K562 (cell line): ENCODE measurements around the gene ACSL3. TPM values are rescaled to one million over a fixed set of nuclear protein-coding genes. Genes with fewer than 3 reads are reported as not detected.

Source experiments
- ATAC-seq: fragments of 200-7000 bp; cut with Tn5 transposase; 3 replicates; pipeline ENCODE4 v1.9.1; 2020; ENCODE audit warnings: moderate library complexity
- BruUV-seq: library from RNA; stranded (reverse); fragments of 400-500 nt; replicated peaks from 2 replicates; lab custom pipeline; 2021; lab: Mats Ljungman, UMichigan
- CTCF ChIA-PET: fragments of 300-600 bp; formaldehyde crosslinking; extraction: SDS; loops from one replicate; lab custom pipeline; 2021; ENCODE audit warnings: low intra/inter-chr PET ratio; lab: Yijun Ruan, JAX
- POLR2A ChIA-PET: fragments of 300-600, 350-650 bp; sonication (Branson Sonifier 250); formaldehyde crosslinking; extraction: SDS; loops from one replicate; lab custom pipeline; 2021; ENCODE audit warnings: antibody characterized with exemption, inconsistent platforms; lab: Yijun Ruan, JAX
- DNase-seq, 4 experiments: peaks; one replicate each; pipeline versions ENCODE4 v3.0.0 to v3.0.0-alpha.2; 2011 to 2018; ENCODE audit warnings: low spot score in 3 of 4, mixed read lengths in 3 of 4; ENCODE audit errors: extremely low read depth in 1 of 4
- FAIRE-seq: peaks from 2 replicates; lab custom pipeline; 2011; peaks lifted over from hg19 to GRCh38; lab: Jason Lieb, UNC
- H2AFZ ChIP-seq: 2 replicates; pipeline ENCODE4 v1.6.0; 2011; ENCODE audit warnings: low read depth, low read length, control low read depth, inconsistent platforms
- H3K27ac ChIP-seq: fragments of 200-600 bp; 3 replicates; pipeline ENCODE4 v1.8.0; 2011; ENCODE audit warnings: low read depth, mild to moderate bottlenecking, control low read depth, inconsistent platforms, low read length, moderate library complexity, mixed read lengths; ENCODE audit errors: extremely low read depth
- H3K27me3 ChIP-seq, 2 experiments: fragments of 300-600 bp in 1 of 2; 2 replicates in 1 of 2; 3 replicates in 1 of 2; pipeline versions ENCODE4 v1.6.0 to v1.8.0; 2011; ENCODE audit warnings: inconsistent platforms in 2 of 2, low read length in 2 of 2, mild to moderate bottlenecking in 1 of 2, mixed read lengths in 1 of 2, moderate library complexity in 1 of 2; ENCODE audit not compliant: control insufficient read depth in 2 of 2, insufficient read depth in 2 of 2
- H3K36me3 ChIP-seq: fragments of 300-600 bp; 3 replicates; pipeline ENCODE4 v1.8.0; 2011; ENCODE audit warnings: mild to moderate bottlenecking, low read length, inconsistent platforms; ENCODE audit not compliant: control insufficient read depth, insufficient read depth
- H3K4me1 ChIP-seq, 2 experiments: fragments of 200-600 bp in 1 of 2; replicated peaks in 1 of 2; 2 replicates in 1 of 2; 3 replicates in 1 of 2; pipeline versions ENCODE4 v1.5.1 to v1.8.0; 2011; ENCODE audit warnings: inconsistent platforms in 2 of 2, low read length in 2 of 2, mild to moderate bottlenecking in 1 of 2, mixed read lengths in 1 of 2, moderate library complexity in 1 of 2; ENCODE audit not compliant: control insufficient read depth in 2 of 2, insufficient read depth in 2 of 2
- H3K4me2 ChIP-seq: 2 replicates; pipeline ENCODE4 v1.6.1; 2011; ENCODE audit warnings: low read length, control low read depth, inconsistent platforms, mixed read lengths; ENCODE audit not compliant: insufficient read depth
- H3K4me3 ChIP-seq: fragments of 200-600 bp; sonication (generic), shearing (Covaris generic); 2 replicates; pipeline ENCODE4 v1.5.1; 2016; ENCODE audit warnings: control low read depth, inconsistent platforms
- H3K79me2 ChIP-seq: fragments of 200-600 bp; 3 replicates; pipeline ENCODE4 v1.8.0; 2011; ENCODE audit warnings: low read length, inconsistent platforms; ENCODE audit not compliant: control insufficient read depth, insufficient read depth
- H3K9ac ChIP-seq, 2 experiments: 2 replicates each; pipeline versions ENCODE4 v1.6.0 to v1.6.1; 2011; ENCODE audit warnings: low read depth in 2 of 2, low read length in 2 of 2, control low read depth in 1 of 2, inconsistent platforms in 1 of 2, mild to moderate bottlenecking in 1 of 2, mixed read lengths in 1 of 2; ENCODE audit not compliant: insufficient read depth in 1 of 2
- H3K9me1 ChIP-seq: one replicate; pipeline ENCODE4 v1.6.0; 2011; ENCODE audit warnings: inconsistent platforms, mild to moderate bottlenecking, low read length, moderate library complexity; ENCODE audit not compliant: control insufficient read depth, insufficient read depth
- H3K9me3 ChIP-seq: replicated peaks from 2 replicates; pipeline ENCODE4 v1.5.1; 2011; ENCODE audit warnings: low read depth, low read length, inconsistent platforms; ENCODE audit not compliant: control insufficient read depth, insufficient read depth
- H4K20me1 ChIP-seq: replicated peaks from 2 replicates; pipeline ENCODE4 v1.6.1; 2011; ENCODE audit warnings: low read length, inconsistent platforms, mixed read lengths; ENCODE audit not compliant: control insufficient read depth, insufficient read depth
- THAP7 ChIP-seq: fragments of 250-450 bp; sonication (Bioruptor Pico); IDR thresholded peaks from 2 replicates; pipeline ENCODE4 v1.5.0; 2021
- THRA ChIP-seq: fragments of 450-650 bp; IDR thresholded peaks from 2 replicates; pipeline ENCODE4 v1.6.1; 2017; ENCODE audit warnings: mild to moderate bottlenecking, moderate library complexity
- ZKSCAN8 ChIP-seq: fragments of 200-800 bp; sonication (Bioruptor generic); IDR thresholded peaks from 2 replicates; pipeline ENCODE4 v1.6.1; 2016; ENCODE audit warnings: missing genetic modification characterization, missing compliant biosample characterization
- WGBS: fragments of 100-300 bp; shearing (Covaris generic); methylation state at CpG from one replicate; pipeline ENCODE4 v1.1.6; 2016; ENCODE audit warnings: low coverage, mixed read lengths; ENCODE audit not compliant: insufficient coverage; ENCODE audit errors: missing lambda C conversion rate; 5-methylcytosine and 5-hydroxymethylcytosine counted together
- in situ Hi-C: fragments of 300-500 bp; cut with MboI; formaldehyde crosslinking; loops from 4 replicates; pipeline ENCODE4 v1.15.0; 2018; ENCODE audit warnings: inconsistent platforms, mixed read lengths
- intact Hi-C: fragments of 100-400 bp; cut with micrococcal nuclease; formaldehyde crosslinking; loops from 2 replicates; pipeline ENCODE4 v1.14.2; 2022
- polyA plus RNA-seq, 8 experiments: library from polyadenylated mRNA; depleted of rRNA in 4 of 8; stranded (reverse) in 5 of 8; unstranded in 3 of 8; fragments of >200 nt; fragmentation: Nextera tagmentation in 2 of 8; fragmentation: Illumina TruSeq in 1 of 8; extraction: Ambion mirVana in 2 of 8; extraction: Trizol in 1 of 8; gene quantifications; 2 replicates each; pipeline versions ENCODE4 v1.2.1 to v1.2.3, GENCODE V29; 2011 to 2014; ENCODE audit warnings: inconsistent platforms in 1 of 8, missing spikeins in 1 of 8
- total RNA-seq, 7 experiments: library from RNA; depleted of rRNA in 6 of 7; stranded (reverse); fragments of >200 nt in 6 of 7; fragmentation: Illumina TruSeq in 2 of 7; extraction: Trizol in 2 of 7; gene quantifications; 2 replicates each; pipeline versions ENCODE4 v1.2.1 to v1.2.3, GENCODE V29; 2011 to 2021; ENCODE audit warnings: low replicate concordance in 1 of 7
- TF ChIP-seq, protein P1 (sequence below): fragments of 250-450 bp; sonication (Bioruptor Pico); IDR thresholded peaks from 2 replicates; pipeline ENCODE4 v1.5.0; 2020; ENCODE audit warnings: mild to moderate bottlenecking
- TF ChIP-seq, protein P2 (sequence below): sonication (generic); formaldehyde crosslinking; IDR thresholded peaks from 2 replicates; pipeline ENCODE4 v1.4.0; 2020; ENCODE audit warnings: mild to moderate bottlenecking, missing genetic modification reagents

ACSL3 gene
- total and polyA plus RNA-seq, 9 of the 15 experiments (the other 6 are each of a cell fraction or from before 2014, with no cell fraction given) = 21.3 to 123 (median 85.2) TPM

DNA sequence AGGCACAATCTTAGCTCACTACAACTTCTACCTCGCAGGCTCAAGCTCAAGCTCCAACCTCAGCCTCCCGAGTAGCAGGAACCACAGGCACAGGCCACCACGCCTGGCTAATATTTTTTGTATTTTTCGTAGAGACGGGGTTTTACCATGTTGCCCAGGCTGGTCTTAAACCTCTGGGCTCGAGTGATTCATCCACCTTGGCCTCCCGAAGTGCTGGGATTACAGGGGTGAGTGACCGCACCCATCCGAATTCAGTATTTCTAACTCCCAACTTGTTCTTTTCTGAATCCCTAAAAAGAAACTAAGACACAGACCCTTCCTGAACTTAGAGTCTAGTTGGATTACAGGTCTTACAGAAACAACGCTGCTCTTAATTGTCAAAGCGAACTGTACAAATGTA lies 32.3 kb upstream of the ACSL3 start:
- Histone ChIP-seq H3K9me3 (no peaks in the 10 kb centered on the region), H3K79me2 (no peaks in the 10 kb centered on the region), H3K36me3 (no peaks in the 10 kb centered on the region), H3K9me1 (no peaks in the 10 kb centered on the region), H3K4me3 (no peak overlapping the region), H3K4me1 (peaks cover 5 to 8% of the 10 kb centered on the region in 2 experiments; a peak in 3 of 5 replicates), H3K4me2 (no peak overlapping the region), H3K27ac (no peak overlapping the region), H3K27me3 (no peaks in the 10 kb centered on the region), H2AFZ (no peak overlapping the region), H3K9ac (no peak overlapping the region), H4K20me1 (no peaks in the 10 kb centered on the region)
- DNase-seq = no peak
- TF ChIP-seq ZKSCAN8 = no peak
- TF ChIP-seq, protein P1, sequence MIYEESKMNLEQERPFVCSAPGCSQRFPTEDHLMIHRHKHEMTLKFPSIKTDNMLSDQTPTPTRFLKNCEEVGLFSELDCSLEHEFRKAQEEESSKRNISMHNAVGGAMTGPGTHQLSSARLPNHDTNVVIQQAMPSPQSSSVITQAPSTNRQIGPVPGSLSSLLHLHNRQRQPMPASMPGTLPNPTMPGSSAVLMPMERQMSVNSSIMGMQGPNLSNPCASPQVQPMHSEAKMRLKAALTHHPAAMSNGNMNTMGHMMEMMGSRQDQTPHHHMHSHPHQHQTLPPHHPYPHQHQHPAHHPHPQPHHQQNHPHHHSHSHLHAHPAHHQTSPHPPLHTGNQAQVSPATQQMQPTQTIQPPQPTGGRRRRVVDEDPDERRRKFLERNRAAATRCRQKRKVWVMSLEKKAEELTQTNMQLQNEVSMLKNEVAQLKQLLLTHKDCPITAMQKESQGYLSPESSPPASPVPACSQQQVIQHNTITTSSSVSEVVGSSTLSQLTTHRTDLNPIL (CRISPR knock-in tag) = no peak
- no peak for TF ChIP-seq THAP7 (CRISPR knock-in tag)
- TF ChIP-seq, protein P2, sequence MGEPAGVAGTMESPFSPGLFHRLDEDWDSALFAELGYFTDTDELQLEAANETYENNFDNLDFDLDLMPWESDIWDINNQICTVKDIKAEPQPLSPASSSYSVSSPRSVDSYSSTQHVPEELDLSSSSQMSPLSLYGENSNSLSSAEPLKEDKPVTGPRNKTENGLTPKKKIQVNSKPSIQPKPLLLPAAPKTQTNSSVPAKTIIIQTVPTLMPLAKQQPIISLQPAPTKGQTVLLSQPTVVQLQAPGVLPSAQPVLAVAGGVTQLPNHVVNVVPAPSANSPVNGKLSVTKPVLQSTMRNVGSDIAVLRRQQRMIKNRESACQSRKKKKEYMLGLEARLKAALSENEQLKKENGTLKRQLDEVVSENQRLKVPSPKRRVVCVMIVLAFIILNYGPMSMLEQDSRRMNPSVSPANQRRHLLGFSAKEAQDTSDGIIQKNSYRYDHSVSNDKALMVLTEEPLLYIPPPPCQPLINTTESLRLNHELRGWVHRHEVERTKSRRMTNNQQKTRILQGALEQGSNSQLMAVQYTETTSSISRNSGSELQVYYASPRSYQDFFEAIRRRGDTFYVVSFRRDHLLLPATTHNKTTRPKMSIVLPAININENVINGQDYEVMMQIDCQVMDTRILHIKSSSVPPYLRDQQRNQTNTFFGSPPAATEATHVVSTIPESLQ (CRISPR knock-in tag) = no peak
- TF ChIP-seq THRA = no peak
- intact Hi-C loops = no loop called here
- no peak for FAIRE-seq
- ChIA-PET CTCF (no interaction called here), POLR2A (no interaction called here)
- BruUV-seq = no TSS peak
- WGBS = 27% methylated on average over 7 of the region's 11 CpGs
- ATAC-seq = no peak
- in situ Hi-C loops = no loop called here
